Stimulated activated CD4-positive, alpha-beta T cell treated with anti-CD3 and anti-CD28 coated beads, Interleukin-4, amount 100 ng/mL, for 48 hours (primary cell): ENCODE data around the gene CYBRD1.
"Not testable (repeated sequence)": the region's sequence is repeated elsewhere in the genome, so short reads cannot be mapped to it uniquely, and the experiment has no call there.

Experiments used
- DNase-seq, 2 donors: peaks; one replicate each; pipeline ENCODE4 v3.0.0-alpha.2; 2020; ENCODE audit warnings: low read depth in 2 of 2

The CYBRD1 gene

DNA sequence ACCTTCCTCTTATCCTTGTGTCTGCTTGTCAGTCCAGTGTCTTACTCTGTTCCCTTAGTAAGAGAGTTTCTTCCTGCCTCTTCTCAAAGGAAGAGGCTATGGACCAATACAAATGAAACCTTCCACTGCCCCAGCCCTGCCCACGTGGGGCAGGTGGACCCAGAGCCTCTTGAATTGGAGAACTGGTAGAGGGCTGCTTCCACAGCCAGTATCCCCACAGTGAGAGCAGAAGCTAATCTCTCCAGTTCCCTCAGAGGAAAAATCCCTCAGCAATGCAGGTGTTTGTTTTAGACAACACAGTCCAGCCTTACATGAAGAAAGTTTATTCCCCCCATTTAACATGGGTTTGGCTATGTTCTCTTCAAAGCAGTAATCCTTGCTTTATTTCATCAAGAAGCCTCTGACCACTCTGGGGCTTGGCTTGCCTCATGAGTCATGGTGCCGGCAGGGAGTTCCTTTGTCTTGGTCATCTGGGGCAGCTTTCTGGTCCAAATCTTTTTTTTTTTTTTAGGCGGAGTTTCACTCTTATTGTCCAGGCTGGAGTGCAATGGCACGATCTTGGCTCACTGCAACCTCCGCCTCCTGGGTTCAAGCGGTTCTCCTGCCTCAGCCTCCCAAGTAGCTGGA, 6.5 kb upstream of the CYBRD1 start:
- DNase-seq: no peak

DNA sequence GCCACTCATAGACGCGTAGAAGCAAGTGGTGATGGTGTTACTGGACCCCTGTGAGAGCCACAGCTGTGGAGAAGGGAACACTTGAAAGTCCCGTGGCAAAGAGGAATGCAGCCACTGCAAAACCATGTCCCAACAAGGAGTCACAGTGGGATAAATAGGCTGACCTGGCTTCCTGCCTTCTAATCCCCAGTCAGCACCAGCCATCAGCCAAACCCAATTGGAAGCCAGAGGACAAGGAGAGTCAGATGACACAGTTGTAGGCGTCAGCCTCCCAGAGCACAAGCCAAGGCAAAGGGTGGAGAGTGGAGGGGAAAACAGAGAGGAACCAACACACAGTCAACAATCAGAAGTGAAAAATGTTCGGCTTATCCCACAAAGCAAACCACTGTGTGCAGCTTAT, 5.5 kb upstream of the CYBRD1 start:
- no peak for DNase-seq

DNA sequence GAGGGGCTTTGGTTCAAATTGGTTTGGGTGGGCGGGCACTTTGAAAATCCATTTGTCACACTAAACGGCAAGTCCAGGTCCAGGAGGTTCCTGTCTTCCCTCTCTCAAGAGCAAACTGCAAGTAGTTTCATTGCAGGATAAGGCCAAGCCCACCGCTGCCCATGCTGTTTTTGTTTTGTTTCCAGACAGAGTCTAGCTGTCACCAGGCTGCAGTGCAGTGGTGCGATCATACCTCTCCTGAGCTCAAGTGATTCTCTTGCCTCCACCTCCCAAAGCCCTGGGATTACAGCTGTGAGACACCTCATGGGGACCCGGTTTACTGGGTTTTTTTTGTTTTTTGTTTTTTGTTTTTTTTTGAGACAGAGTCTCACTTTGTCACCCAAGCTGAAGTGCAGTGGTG, 1.8 kb upstream of the CYBRD1 start:
- DNase-seq: no peak

- DNase-seq: no peak
Observed at GRCh38 chr2:171521361-171522051, 768 bp upstream of the CYBRD1 start.

DNA sequence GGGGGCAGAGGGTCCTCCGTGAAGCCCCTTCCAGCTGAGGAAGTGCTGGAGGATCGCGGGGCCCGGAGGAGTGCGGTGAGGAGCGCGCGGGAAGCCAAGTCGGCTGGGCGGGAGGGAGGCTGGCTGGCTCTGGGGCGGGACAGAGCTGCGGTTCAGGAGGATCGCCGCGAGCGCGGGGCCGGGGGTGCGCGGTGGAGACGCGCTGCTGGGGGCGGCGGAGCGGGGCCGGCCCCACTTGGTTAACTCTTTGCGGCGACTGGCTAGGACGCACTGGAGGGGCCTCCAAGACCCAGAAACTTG, 464 bp downstream of the CYBRD1 start:
- peak in 1 of 2 donors; percentile 4 for DNase-seq

DNA sequence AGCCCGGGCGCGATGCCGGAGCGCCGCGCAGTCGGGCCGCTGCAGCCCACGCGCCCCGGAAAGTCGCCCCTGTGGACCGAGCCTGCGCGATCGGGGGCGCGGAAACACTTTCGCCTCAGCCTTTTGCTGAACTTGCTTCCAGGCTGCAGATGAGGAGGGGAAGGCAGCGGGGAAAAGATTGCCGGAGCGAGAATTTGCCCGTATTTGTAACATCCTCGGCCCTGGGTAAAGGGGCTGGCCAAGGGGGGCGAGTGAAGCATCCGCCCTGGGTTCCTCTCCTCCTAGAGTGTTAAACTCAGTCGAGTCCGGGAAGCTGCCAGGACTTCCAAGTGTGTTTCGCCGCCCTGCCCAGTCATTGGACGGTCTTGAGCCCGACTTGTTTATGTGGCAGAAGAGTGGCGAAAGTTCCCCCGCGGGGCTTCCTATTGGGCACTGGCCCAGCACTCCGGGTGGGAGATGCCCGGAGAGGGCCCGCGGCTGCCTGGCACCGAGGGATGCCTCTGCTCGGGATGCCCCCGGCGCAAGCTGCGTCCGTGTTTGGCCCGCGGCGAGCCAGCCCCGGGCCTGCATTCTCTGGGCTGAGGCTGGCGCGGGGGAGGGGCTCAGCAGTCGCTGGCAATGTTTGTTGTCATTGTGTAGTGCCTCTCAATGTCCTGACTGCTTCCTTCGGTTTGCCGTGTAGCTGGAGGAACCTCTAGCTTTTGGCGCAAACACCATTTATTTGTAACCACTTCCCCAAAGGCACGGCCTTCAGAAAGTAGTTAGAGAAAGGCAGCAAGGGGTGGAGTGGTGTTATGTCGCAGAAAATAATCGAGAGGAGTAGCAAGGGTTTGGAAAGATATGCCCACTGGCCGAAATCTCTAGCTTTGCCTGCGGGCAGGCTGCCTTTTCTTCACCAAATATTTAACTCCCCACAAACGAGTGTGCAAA, 1.1 kb downstream of the CYBRD1 start:
- peak in 1 of 2 donors; percentile 12 for DNase-seq

DNA sequence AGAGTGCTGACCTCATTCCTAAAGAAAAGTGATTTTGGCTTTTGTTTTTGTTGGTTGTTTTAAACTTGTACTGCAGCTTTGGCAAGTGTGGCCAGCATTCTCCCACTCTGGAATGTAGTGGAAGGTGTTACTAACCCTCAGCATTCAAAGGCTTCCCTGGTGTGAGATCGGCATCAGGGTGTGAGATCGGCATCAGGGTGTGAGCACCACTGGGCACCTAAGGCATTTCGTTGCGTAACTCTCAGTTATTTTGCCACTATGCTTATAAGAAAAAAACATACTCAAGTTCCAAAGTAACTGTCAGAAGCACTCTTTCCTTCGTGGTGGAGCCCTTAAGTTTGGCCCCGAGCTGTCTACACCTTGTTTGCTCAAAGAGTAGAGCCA, 1.7 kb downstream of the CYBRD1 start:
- DNase-seq: no peak

GRCh38 chr2:171529914-171530313, 7.6 kb downstream of the CYBRD1 start:
- peak in 1 of 2 donors; percentile 27 for DNase-seq

- no peak for DNase-seq
Observed at GRCh38 chr2:171530378-171530777, 8.1 kb downstream of the CYBRD1 start.

- DNase-seq: not testable (repeated sequence)
Observed at GRCh38 chr2:171530859-171531258, 8.6 kb downstream of the CYBRD1 start.

- no peak for DNase-seq
Observed at GRCh38 chr2:171531291-171531690, 9.0 kb downstream of the CYBRD1 start.

GRCh38 chr2:171531836-171532450, 9.7 kb downstream of the CYBRD1 start:
- DNase-seq: no peak

DNA sequence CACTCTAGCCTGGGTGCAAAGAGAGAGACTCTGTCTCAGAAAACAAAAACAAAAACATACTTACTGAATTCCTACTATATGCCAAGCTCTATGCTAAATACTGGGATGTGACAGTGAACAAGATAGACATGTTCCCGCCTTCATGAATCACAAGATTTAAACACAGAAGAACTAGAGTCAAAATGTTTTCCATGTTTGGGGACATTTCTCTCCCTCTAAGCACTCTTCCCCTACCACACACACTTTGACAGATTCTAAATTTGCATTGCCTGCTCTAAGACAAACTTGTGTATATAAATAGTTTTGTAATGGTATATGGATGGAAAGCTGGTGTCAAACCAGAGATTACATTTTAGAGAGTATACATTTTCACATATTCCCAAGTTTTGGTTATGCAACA, 11.1 kb downstream of the CYBRD1 start:
- no peak for DNase-seq

- DNase-seq: not testable (repeated sequence)
Observed at GRCh38 chr2:171535528-171535927, 13.3 kb downstream of the CYBRD1 start.

- no peak for DNase-seq
Observed at GRCh38 chr2:171540437-171540836, 18.2 kb downstream of the CYBRD1 start.

DNA sequence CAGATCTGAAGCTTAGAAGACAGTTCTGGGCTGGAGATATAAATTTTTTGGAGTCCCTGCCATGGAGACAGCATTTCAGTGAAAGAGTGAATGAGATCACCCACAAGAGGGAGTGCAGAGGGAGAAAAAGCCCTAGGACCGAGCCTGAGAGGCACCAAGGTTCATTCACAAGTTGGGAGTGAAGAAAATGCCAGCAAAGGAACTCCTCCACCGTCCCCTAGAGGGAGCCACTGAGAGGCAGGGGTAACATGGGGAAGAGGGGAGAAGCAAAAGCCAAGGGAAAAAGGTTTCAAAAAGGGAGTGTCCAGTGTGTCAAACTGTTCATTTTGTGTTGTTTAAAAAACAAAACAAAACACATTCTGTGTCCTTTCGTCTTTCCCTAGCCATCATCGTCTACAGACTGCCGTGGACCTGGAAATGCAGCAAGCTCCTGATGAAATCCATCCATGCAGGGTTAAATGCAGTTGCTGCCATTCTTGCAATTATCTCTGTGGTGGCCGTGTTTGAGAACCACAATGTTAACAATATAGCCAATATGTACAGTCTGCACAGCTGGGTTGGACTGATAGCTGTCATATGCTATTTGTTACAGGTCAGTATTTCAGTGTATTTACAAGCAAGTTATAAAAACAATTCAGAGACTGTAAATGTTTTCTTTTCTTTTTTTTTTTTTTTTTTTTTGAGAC, 19.1 kb downstream of the CYBRD1 start:
- peak in 1 of 2 donors; percentile 12 for DNase-seq

- DNase-seq: no peak
Observed at GRCh38 chr2:171545086-171545485, 22.8 kb downstream of the CYBRD1 start.

GRCh38 chr2:171547256-171547655, 25.0 kb downstream of the CYBRD1 start:
- DNase-seq: no peak

GRCh38 chr2:171547720-171548119, 25.4 kb downstream of the CYBRD1 start:
- DNase-seq: no peak

DNA sequence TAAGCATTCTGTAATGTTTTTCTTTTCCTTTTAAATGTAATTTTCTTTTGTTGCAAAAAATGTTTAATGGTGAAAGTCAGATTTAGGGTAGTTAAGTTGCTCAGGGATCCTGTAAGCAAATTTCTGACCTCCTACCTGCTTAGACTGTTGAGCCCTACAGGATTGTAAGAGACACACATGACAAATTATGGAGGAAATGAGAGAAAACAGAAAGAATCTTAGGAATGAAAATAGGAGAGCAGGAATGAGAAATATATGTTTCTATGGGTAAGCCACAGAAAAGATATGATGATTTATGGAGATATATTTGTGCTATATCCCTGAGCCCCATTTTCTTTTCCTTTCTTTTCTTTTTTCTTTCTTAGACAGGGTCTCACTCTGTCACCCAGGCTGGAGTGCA, 28.3 kb downstream of the CYBRD1 start:
- DNase-seq: no peak

DNA sequence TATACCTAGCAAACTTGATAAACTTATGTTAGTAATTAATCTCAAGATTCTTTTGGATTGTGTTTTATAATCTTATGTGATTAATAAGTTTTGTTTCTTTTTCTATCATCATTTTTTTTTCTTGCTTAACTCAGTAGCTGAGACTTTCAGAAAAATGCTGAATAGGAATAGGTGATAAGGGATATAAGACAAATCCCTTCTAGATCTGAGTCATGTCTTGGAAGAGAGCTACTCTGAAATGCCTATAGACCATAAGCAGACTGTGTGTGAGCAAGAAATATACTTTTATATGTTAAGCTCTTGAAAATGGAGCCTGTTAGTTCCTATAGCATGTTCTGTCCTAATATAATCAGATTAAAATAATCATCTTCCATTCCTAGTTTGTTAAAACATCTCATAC, 29.6 kb downstream of the CYBRD1 start:
- DNase-seq: no peak

DNA sequence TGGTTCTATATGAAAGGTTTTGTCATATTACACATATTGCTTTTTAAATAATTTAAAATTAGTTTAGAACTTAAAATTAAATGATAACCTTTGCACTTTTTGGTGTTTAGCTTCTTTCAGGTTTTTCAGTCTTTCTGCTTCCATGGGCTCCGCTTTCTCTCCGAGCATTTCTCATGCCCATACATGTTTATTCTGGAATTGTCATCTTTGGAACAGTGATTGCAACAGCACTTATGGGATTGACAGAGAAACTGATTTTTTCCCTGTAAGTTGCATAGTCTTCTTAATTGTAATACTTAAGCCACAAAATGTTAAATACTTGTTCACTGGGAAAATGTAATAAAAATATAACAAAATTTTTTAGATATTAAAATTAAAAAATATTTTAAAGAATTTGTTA, 31.0 kb downstream of the CYBRD1 start:
- DNase-seq: no peak
